Osteoblast (primary cell): ENCODE results near the gene WNT7A. TPM values are rescaled to one million over a fixed set of nuclear protein-coding genes. Genes with fewer than 3 reads are reported as not detected.

Source experiments
- DNase-seq: peaks from one replicate; pipeline ENCODE4 v3.0.0; 2011; ENCODE audit warnings: low spot score, mixed read lengths; ENCODE audit not compliant: insufficient read length; ENCODE audit errors: missing footprints
- H2AFZ ChIP-seq: 2 replicates; pipeline ENCODE4 v1.6.0; 2011; ENCODE audit warnings: mild to moderate bottlenecking, low read length
- H3K27ac ChIP-seq: 2 replicates; pipeline ENCODE4 v1.5.1; 2011; ENCODE audit warnings: mild to moderate bottlenecking, low read depth, low read length, moderate library complexity
- H3K27me3 ChIP-seq: 2 replicates; pipeline ENCODE4 v1.6.0; 2012; ENCODE audit warnings: mild to moderate bottlenecking, control low read depth, inconsistent platforms, low read length, moderate library complexity; ENCODE audit not compliant: insufficient read depth
- H3K36me3 ChIP-seq: 2 replicates; pipeline ENCODE4 v1.5.1; 2011; ENCODE audit warnings: mild to moderate bottlenecking, low read length, control low read depth, moderate library complexity; ENCODE audit not compliant: insufficient read depth
- H3K4me1 ChIP-seq: 2 replicates; pipeline ENCODE4 v1.5.1; 2011; ENCODE audit warnings: mild to moderate bottlenecking, low read length, control low read depth, moderate library complexity; ENCODE audit not compliant: insufficient read depth
- H3K4me2 ChIP-seq: 2 replicates; pipeline ENCODE4 v1.6.0; 2011; ENCODE audit warnings: mild to moderate bottlenecking, low read length; ENCODE audit not compliant: insufficient read depth
- H3K4me3 ChIP-seq: fragments of 200-600 bp; sonication (generic); 3 replicates; pipeline ENCODE4 v1.5.1; 2012; ENCODE audit warnings: mild to moderate bottlenecking, low read length, inconsistent platforms; ENCODE audit not compliant: insufficient read depth
- H3K79me2 ChIP-seq: 2 replicates; pipeline ENCODE4 v1.6.0; 2012; ENCODE audit warnings: mild to moderate bottlenecking, low read length, control low read depth, inconsistent platforms; ENCODE audit not compliant: insufficient read depth
- H3K9me3 ChIP-seq: 2 replicates; pipeline ENCODE4 v1.5.1; 2011; ENCODE audit warnings: low read depth, low read length, control low read depth
- H4K20me1 ChIP-seq: 2 replicates; pipeline ENCODE4 v1.6.0; 2012; ENCODE audit warnings: mild to moderate bottlenecking, low read length, control low read depth; ENCODE audit not compliant: insufficient read depth
- CTCF ChIP-seq: IDR thresholded peaks from 2 replicates; pipeline ENCODE4 v1.5.1; 2011; ENCODE audit warnings: mild to moderate bottlenecking, low read depth, low read length, moderate library complexity; ENCODE audit errors: extremely low read depth
- total RNA-seq: library from RNA; depleted of rRNA; stranded (reverse); fragments of >200 nt; gene quantifications from 2 replicates; pipeline ENCODE4 v1.2.3, GENCODE V29; 2012

WNT7A gene
- total RNA-seq, 1 donor = not detected

- Histone ChIP-seq H3K27ac (no peak overlapping the region), H3K4me3 (no peak overlapping the region), H3K4me1 (no peaks in the 10 kb centered on the region), H2AFZ (no peak overlapping the region), H3K4me2 (no peak overlapping the region), H3K9me3 (no peaks in the 10 kb centered on the region), H3K27me3 (no peaks in the 10 kb centered on the region), H3K79me2 (no peaks in the 10 kb centered on the region), H4K20me1 (no peaks in the 10 kb centered on the region), H3K36me3 (no peaks in the 10 kb centered on the region)
- no peak for DNase-seq
- no peak for TF ChIP-seq CTCF
Measured at GRCh38 chr3:13782501-13782900, 97.4 kb downstream of the WNT7A start.

GRCh38 chr3:13781417-13781816 lies 98.5 kb downstream of the WNT7A start:
- no peaks in the 10 kb centered on the region for H4K20me1 ChIP-seq
- H3K36me3 ChIP-seq = no peaks in the 10 kb centered on the region
- no peaks in the 10 kb centered on the region for H3K27me3 ChIP-seq
- H3K27ac ChIP-seq = no peak overlapping the region
- no peak overlapping the region for H3K4me2 ChIP-seq
- H3K79me2 ChIP-seq = no peaks in the 10 kb centered on the region
- no peak overlapping the region for H2AFZ ChIP-seq
- no peak for TF ChIP-seq CTCF
- no peak overlapping the region for H3K4me3 ChIP-seq
- H3K9me3 ChIP-seq = no peaks in the 10 kb centered on the region
- DNase-seq = no peak
- H3K4me1 ChIP-seq = no peaks in the 10 kb centered on the region

- no peaks in the 10 kb centered on the region for H3K79me2 ChIP-seq
- H3K27ac ChIP-seq = no peak overlapping the region
- no peaks in the 10 kb centered on the region for H3K4me1 ChIP-seq
- no peak overlapping the region for H3K4me2 ChIP-seq
- H3K27me3 ChIP-seq = no peaks in the 10 kb centered on the region
- no peaks in the 10 kb centered on the region for H3K36me3 ChIP-seq
- no peaks in the 10 kb centered on the region for H3K9me3 ChIP-seq
- no peaks in the 10 kb centered on the region for H4K20me1 ChIP-seq
- no peak for TF ChIP-seq CTCF
- no peak overlapping the region for H2AFZ ChIP-seq
- DNase-seq = peak; percentile 73
- H3K4me3 ChIP-seq = no peak overlapping the region
Measured at GRCh38 chr3:13780432-13781176, 99.3 kb downstream of the WNT7A start.

- Histone ChIP-seq H4K20me1 (no peaks in the 10 kb centered on the region), H3K79me2 (no peaks in the 10 kb centered on the region), H3K4me3 (no peak overlapping the region), H3K9me3 (no peaks in the 10 kb centered on the region), H3K4me2 (no peak overlapping the region), H3K27ac (no peak overlapping the region), H2AFZ (no peak overlapping the region), H3K4me1 (no peaks in the 10 kb centered on the region), H3K36me3 (no peaks in the 10 kb centered on the region), H3K27me3 (no peaks in the 10 kb centered on the region)
- TF ChIP-seq CTCF = no peak
- DNase-seq = no peak
Measured at GRCh38 chr3:13776253-13777050, 103.4 kb downstream of the WNT7A start.
